Vagina (tissue), 2 donors: ENCODE results near the gene COMMD4. TPM values are rescaled to one million over a fixed set of nuclear protein-coding genes. Genes with fewer than 3 reads are reported as not detected.

Experiments used
- DNase-seq, 2 donors: peaks; one replicate each; pipeline ENCODE4 v3.0.0-alpha.2; 2017; ENCODE audit errors: extremely low spot score in 2 of 2
- H3K27ac ChIP-seq: fragments of 200-600 bp; sonication (generic); one replicate; pipeline ENCODE4 v1.5.1; 2019
- H3K27me3 ChIP-seq: fragments of 200-600 bp; sonication (generic); one replicate; pipeline ENCODE4 v1.5.1; 2019
- H3K36me3 ChIP-seq, 2 donors: fragments of 200-600 bp; sonication (generic); one replicate each; pipeline ENCODE4 v1.5.1; 2017 to 2019
- H3K4me1 ChIP-seq: fragments of 200-600 bp; sonication (generic); one replicate; pipeline ENCODE4 v1.5.1; 2019
- H3K4me3 ChIP-seq, 2 donors: fragments of 200-600 bp; sonication (generic); 1 replicate in 1 of 2; 2 replicates in 1 of 2; pipeline ENCODE4 v1.5.1; 2016 to 2019
- H3K9me3 ChIP-seq: fragments of 200-600 bp; sonication (generic); one replicate; pipeline ENCODE4 v1.5.1; 2019
- POLR2A ChIP-seq, 2 donors: fragments of 450-650 bp; IDR thresholded peaks; one replicate each; pipeline ENCODE4 v1.6.1; 2017; ENCODE audit warnings: antibody characterized with exemption in 2 of 2, mild to moderate bottlenecking in 2 of 2, moderate library complexity in 2 of 2
- POLR2AphosphoS5 ChIP-seq, 2 donors: sonication (generic); formaldehyde crosslinking; IDR thresholded peaks; one replicate each; pipeline ENCODE4 v1.9.0; 2017; ENCODE audit warnings: antibody characterized with exemption in 2 of 2, mild to moderate bottlenecking in 2 of 2, low read depth in 1 of 2; ENCODE audit not compliant: insufficient read depth in 1 of 2
- intact Hi-C: fragments of 100-400 bp; cut with DNase I; formaldehyde crosslinking; loops from one replicate; pipeline ENCODE4 v1.15.1; 2023
- total RNA-seq: library from RNA; depleted of rRNA; stranded (reverse); fragments of >200 nt; gene quantifications from one replicate; pipeline ENCODE4 v1.2.3, GENCODE V29; 2016
- TF ChIP-seq, protein P1 (sequence below), 3 experiments: fragments of 450-650 bp in 2 of 3; fragments of 200-600 bp in 1 of 3; sonication (generic) in 1 of 3; IDR thresholded peaks; one replicate each; pipeline ENCODE4 v1.5.1; 2017 to 2019; ENCODE audit warnings: antibody characterized with exemption in 3 of 3, mild to moderate bottlenecking in 2 of 3, moderate library complexity in 2 of 3

The COMMD4 gene
- total RNA-seq, 1 donor from 2014 or later, result 57.5 TPM

DNA sequence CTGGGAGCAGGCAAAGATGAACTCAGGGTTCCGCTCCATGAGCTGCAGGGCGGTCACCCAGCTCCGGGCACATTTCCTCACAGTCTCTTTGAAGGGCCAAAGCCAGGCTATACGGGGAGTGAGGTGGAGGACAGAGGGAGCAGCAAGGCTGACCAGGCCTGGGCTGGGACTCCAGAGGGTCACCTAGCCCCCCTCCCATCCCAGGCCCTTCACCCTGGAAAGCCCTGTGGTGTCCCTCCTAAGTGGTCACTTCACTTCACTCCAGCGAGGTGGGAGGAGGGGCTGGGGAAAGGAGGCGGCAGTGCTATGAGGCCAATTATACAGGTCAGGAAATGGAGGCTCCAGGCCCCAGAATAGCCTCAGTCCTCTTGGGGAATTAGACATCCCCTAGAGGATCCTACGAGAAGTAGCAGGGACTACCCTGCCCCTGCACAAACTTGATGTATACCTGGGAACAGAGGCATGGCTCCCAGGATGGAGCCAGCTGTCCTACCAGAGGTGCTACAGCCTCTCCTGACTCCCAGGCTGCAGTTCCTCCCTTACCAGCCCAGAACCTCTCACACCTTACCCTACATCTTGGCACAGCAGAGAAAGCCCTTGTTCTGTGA lies 26.9 kb downstream of the COMMD4 start:
- H3K27ac ChIP-seq, result no peak overlapping the region
- H3K4me1 ChIP-seq, result peaks cover 6% of the 10 kb centered on the region
- H3K9me3 ChIP-seq, result no peaks in the 10 kb centered on the region
- DNase-seq, result no peak
- H3K36me3 ChIP-seq, result peaks cover 0 to 45% of the 10 kb centered on the region in 2 donors
- no peak overlapping the region for H3K4me3 ChIP-seq
- no peak for TF ChIP-seq POLR2A (IDR thresholded peaks at IDR 0.05)
- TF ChIP-seq, protein P1, sequence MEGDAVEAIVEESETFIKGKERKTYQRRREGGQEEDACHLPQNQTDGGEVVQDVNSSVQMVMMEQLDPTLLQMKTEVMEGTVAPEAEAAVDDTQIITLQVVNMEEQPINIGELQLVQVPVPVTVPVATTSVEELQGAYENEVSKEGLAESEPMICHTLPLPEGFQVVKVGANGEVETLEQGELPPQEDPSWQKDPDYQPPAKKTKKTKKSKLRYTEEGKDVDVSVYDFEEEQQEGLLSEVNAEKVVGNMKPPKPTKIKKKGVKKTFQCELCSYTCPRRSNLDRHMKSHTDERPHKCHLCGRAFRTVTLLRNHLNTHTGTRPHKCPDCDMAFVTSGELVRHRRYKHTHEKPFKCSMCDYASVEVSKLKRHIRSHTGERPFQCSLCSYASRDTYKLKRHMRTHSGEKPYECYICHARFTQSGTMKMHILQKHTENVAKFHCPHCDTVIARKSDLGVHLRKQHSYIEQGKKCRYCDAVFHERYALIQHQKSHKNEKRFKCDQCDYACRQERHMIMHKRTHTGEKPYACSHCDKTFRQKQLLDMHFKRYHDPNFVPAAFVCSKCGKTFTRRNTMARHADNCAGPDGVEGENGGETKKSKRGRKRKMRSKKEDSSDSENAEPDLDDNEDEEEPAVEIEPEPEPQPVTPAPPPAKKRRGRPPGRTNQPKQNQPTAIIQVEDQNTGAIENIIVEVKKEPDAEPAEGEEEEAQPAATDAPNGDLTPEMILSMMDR (IDR thresholded peaks at IDR 0.05), result no peak
- no peak for TF ChIP-seq POLR2AphosphoS5 (IDR thresholded peaks at IDR 0.05; ENCODE audit: insufficient read depth in 1 of 2, low read depth in 1 of 2)
- no peaks in the 10 kb centered on the region for H3K27me3 ChIP-seq
- intact Hi-C loops, result no loop called here

DNA sequence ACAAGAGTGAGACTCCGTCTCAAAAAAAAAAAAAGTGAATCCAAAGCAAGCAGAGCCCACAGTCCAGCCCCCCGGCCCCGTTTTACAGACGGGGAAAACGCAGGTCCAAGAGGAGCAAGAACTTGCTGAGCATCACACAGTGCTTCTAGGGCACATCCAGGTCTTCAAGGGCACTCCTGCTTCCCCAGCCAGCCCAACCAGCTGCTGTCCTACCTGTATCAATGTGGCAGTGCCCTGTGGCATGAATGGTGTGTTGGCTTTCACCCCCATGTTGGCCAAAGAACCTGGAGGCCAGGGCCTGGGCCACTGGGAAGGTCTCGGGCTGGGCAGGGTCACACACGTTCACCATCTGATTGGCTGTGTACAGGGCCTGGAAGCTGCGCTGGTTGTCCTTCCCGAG lies 27.9 kb downstream of the COMMD4 start:
- no peaks in the 10 kb centered on the region for H3K27me3 ChIP-seq
- intact Hi-C loops, result no loop called here
- no peak for DNase-seq
- peaks cover 0 to 35% of the 10 kb centered on the region in 2 donors for H3K36me3 ChIP-seq
- H3K4me1 ChIP-seq, result peaks cover 7% of the 10 kb centered on the region
- H3K27ac ChIP-seq, result no peak overlapping the region
- TF ChIP-seq, protein P1 (IDR thresholded peaks at IDR 0.05), result no peak
- TF ChIP-seq POLR2AphosphoS5 (IDR thresholded peaks at IDR 0.05; ENCODE audit: insufficient read depth in 1 of 2, low read depth in 1 of 2), result no peak
- TF ChIP-seq POLR2A (IDR thresholded peaks at IDR 0.05), result no peak
- H3K4me3 ChIP-seq, result no peak overlapping the region
- no peaks in the 10 kb centered on the region for H3K9me3 ChIP-seq

DNA sequence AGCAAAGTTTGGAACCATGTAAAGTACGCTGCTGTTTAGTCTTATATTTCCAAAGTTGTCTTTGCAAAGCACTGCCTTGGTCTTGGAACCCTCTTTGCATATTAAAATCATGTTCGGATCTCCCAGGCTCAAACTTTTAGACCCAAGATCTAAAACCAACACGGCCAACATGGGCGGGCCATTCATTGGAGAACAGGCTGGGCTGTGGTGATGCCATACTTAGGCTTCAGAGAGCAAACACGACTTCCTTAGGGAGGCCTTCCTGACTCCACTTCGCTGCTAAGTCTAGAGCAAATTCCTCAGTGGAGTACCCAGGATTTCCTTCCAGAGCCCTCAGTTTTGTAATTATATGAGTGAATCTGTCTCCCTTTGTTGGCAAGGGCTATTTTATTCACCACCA lies 29.0 kb downstream of the COMMD4 start:
- no peak for TF ChIP-seq POLR2A (IDR thresholded peaks at IDR 0.05)
- TF ChIP-seq POLR2AphosphoS5 (IDR thresholded peaks at IDR 0.05; ENCODE audit: insufficient read depth in 1 of 2, low read depth in 1 of 2), result no peak
- TF ChIP-seq, protein P1 (IDR thresholded peaks at IDR 0.05), result no peak
- H3K36me3 ChIP-seq, result peaks cover 0 to 31% of the 10 kb centered on the region in 2 donors
- no peak for DNase-seq
- H3K27me3 ChIP-seq, result no peaks in the 10 kb centered on the region
- H3K27ac ChIP-seq, result no peak overlapping the region
- H3K4me3 ChIP-seq, result no peak overlapping the region
- intact Hi-C loops, result loop anchor here (5.0 kb wide), 1 partner anchor 272 kb away; no protein-coding TSS in a partner anchor
- no peaks in the 10 kb centered on the region for H3K9me3 ChIP-seq
- peaks cover 18% of the 10 kb centered on the region for H3K4me1 ChIP-seq

DNA sequence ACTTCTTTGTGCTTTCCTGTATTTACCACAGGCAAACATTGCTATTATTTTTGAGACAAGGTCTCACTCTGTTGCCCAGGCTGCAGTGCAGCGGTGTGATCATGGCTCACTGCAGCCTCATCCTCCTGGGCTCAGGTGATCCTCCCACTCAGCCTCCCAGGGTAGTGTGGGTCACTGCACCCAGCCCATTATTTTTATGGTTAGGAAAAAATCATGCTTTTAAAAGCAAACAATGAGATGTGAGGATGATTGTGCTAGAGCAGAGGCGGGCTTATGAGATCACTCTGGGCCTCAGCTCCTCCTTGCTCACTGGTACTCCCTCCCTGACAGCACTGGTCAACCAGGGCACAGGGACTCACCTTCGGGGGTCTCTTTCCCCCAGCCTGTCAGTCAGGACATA lies 30.3 kb downstream of the COMMD4 start:
- TF ChIP-seq, protein P1 (IDR thresholded peaks at IDR 0.05), result no peak
- TF ChIP-seq POLR2A (IDR thresholded peaks at IDR 0.05), result no peak
- TF ChIP-seq POLR2AphosphoS5 (IDR thresholded peaks at IDR 0.05; ENCODE audit: insufficient read depth in 1 of 2, low read depth in 1 of 2), result no peak
- Histone ChIP-seq H3K4me3 (no peak overlapping the region), H3K4me1 (peaks cover 20% of the 10 kb centered on the region), H3K27ac (no peak overlapping the region), H3K36me3 (peaks cover 0 to 40% of the 10 kb centered on the region in 2 donors), H3K27me3 (no peaks in the 10 kb centered on the region), H3K9me3 (no peaks in the 10 kb centered on the region)
- no peak for DNase-seq
- intact Hi-C loops, result loop anchor here (5.0 kb wide), 1 partner anchor 271 kb away; no protein-coding TSS in a partner anchor

DNA sequence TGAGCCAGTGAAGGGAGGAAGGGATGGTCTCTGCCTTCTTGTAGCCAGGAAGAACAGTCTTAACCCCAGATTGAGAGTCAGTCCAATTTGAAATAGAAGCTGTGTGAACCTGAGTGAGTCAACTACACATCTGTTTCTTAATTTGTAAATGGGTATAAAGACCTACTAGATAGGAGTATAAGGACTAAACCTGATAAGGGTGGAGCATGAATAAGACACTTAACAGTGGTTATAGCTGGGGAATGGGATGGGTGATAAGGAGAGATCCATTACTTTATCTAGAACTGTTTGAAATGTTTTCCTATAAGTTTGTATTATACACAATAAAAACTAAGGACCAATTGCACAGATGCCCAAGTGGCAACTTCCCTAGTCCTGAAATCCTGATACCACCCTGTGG lies 31.1 kb downstream of the COMMD4 start:
- intact Hi-C loops, result loop anchor here (5.0 kb wide), 1 partner anchor 270 kb away; no protein-coding TSS in a partner anchor
- H3K9me3 ChIP-seq, result no peaks in the 10 kb centered on the region
- peaks cover 20% of the 10 kb centered on the region for H3K4me1 ChIP-seq
- DNase-seq, result no peak
- no peaks in the 10 kb centered on the region for H3K27me3 ChIP-seq
- H3K27ac ChIP-seq, result peak overlapping the region; percentile 91
- H3K4me3 ChIP-seq, result peak overlapping the region in 1 of 2 donors; percentile 68
- H3K36me3 ChIP-seq, result peaks cover 0 to 48% of the 10 kb centered on the region in 2 donors
- TF ChIP-seq, protein P1 (IDR thresholded peaks at IDR 0.05), result no peak
- TF ChIP-seq POLR2AphosphoS5 (IDR thresholded peaks at IDR 0.05; ENCODE audit: insufficient read depth in 1 of 2, low read depth in 1 of 2) (no peak), POLR2A (IDR thresholded peaks at IDR 0.05) (no peak)
